HCT116 (cell line): Measurements from ENCODE around the gene OSBPL5. TPM values are rescaled to one million over a fixed set of nuclear protein-coding genes. Genes with fewer than 3 reads are reported as not detected.

Experiments used
- ATAC-seq: fragments of 200-7000 bp; cut with Tn5 transposase; 2 replicates; pipeline ENCODE4 v1.9.1; 2020; ENCODE audit warnings: mild to moderate bottlenecking, moderate library complexity
- BruUV-seq: library from RNA; stranded (reverse); fragments of 400-500 nt; replicated peaks from 2 replicates; lab custom pipeline; 2021; lab: Mats Ljungman, UMichigan
- CTCF ChIA-PET: fragments of 300-600 bp; sonication (Branson Sonifier 250); formaldehyde crosslinking; loops from one replicate; lab custom pipeline; 2021; ENCODE audit warnings: antibody characterized with exemption; lab: Charles Lee
- POLR2A ChIA-PET: fragments of 300-600, 350-600 bp; sonication (Branson Sonifier 250); formaldehyde crosslinking; loops from one replicate; lab custom pipeline; 2021; ENCODE audit warnings: antibody characterized with exemption; lab: Charles Lee
- RAD21 ChIA-PET, 2 experiments: fragments of 300-600 bp; sonication (Branson Sonifier 250); formaldehyde crosslinking; loops; one replicate each; lab custom pipeline; 2023; ENCODE audit warnings: low total read pairs in 2 of 2; ENCODE audit not compliant: uncharacterized antibody in 2 of 2, unreplicated experiment in 2 of 2, low non-redundant PET in 1 of 2; lab: Charles Lee
- DNase-seq: peaks from one replicate; pipeline ENCODE4 v3.0.0-alpha.2; 2010; ENCODE audit warnings: low read depth, low spot score
- H2AFZ ChIP-seq: fragments of 200-600 bp; shearing (Covaris generic), sonication (generic); 2 replicates; pipeline ENCODE4 v1.6.1; 2017; ENCODE audit warnings: low read depth, mixed run types, mixed read lengths, antibody characterized with exemption, low read length; ENCODE audit not compliant: poor library complexity, severe bottlenecking
- H3K27ac ChIP-seq: 2 replicates; pipeline ENCODE4 v1.5.1; 2012; ENCODE audit warnings: low read depth, low read length
- H3K27me3 ChIP-seq: fragments of 200-600 bp; sonication (generic); 2 replicates; pipeline ENCODE4 v1.6.1; 2016; ENCODE audit warnings: mixed run types, low read length, mixed read lengths; ENCODE audit not compliant: insufficient read depth
- H3K36me3 ChIP-seq, 2 experiments: fragments of 200-500 bp in 1 of 2; fragments of 200-600 bp in 1 of 2; sonication (Bioruptor generic) in 1 of 2; sonication (generic) in 1 of 2; 2 replicates each; pipeline versions ENCODE4 v1.5.1 to v1.6.1; 2014 to 2016; ENCODE audit warnings: low read length in 2 of 2, inconsistent platforms in 1 of 2, mixed read lengths in 1 of 2, mixed run types in 1 of 2; ENCODE audit not compliant: insufficient read depth in 2 of 2, control insufficient read depth in 1 of 2
- H3K4me1 ChIP-seq, 2 experiments: fragments of 200-600 bp in 1 of 2; sonication (generic) in 1 of 2; 2 replicates each; pipeline versions ENCODE4 v1.5.1 to v1.6.1; 2012 to 2017; ENCODE audit warnings: low read length in 2 of 2, inconsistent platforms in 1 of 2, mild to moderate bottlenecking in 1 of 2, mixed read lengths in 1 of 2, mixed run types in 1 of 2, moderate library complexity in 1 of 2; ENCODE audit not compliant: insufficient read depth in 2 of 2, control insufficient read depth in 1 of 2
- H3K4me2 ChIP-seq: fragments of 200-600 bp; sonication (generic); 2 replicates; pipeline ENCODE4 v1.6.1; 2017; ENCODE audit warnings: mixed run types, low read length, mixed read lengths
- H3K4me3 ChIP-seq, 2 experiments: fragments of 200-600 bp in 1 of 2; sonication (generic) in 1 of 2; replicated peaks in 1 of 2; 2 replicates each; pipeline ENCODE4 v1.5.1; 2011 to 2016; ENCODE audit warnings: low read length in 2 of 2, control low read depth in 1 of 2, low read depth in 1 of 2, mild to moderate bottlenecking in 1 of 2, mixed read lengths in 1 of 2, mixed run types in 1 of 2
- H3K79me2 ChIP-seq: fragments of 200-600 bp; sonication (generic); 2 replicates; pipeline ENCODE4 v1.6.1; 2017; ENCODE audit warnings: mild to moderate bottlenecking, mixed run types, low read length, moderate library complexity, mixed read lengths; ENCODE audit not compliant: insufficient read depth
- H3K9ac ChIP-seq: fragments of 200-600 bp; sonication (generic); 2 replicates; pipeline ENCODE4 v1.6.1; 2016; ENCODE audit warnings: low read length, mixed read lengths
- H3K9me2 ChIP-seq: fragments of 200-600 bp; sonication (generic), shearing (Covaris generic); 2 replicates; pipeline ENCODE4 v1.6.1; 2017; ENCODE audit warnings: mixed run types, mild to moderate bottlenecking, moderate library complexity; ENCODE audit not compliant: insufficient read depth
- H3K9me3 ChIP-seq, 2 experiments: fragments of 200-500 bp in 1 of 2; fragments of 200-600 bp in 1 of 2; sonication (Bioruptor generic) in 1 of 2; sonication (generic) in 1 of 2; 2 replicates each; pipeline ENCODE4 v1.6.1; 2014 to 2017; ENCODE audit warnings: low read length in 2 of 2, mixed read lengths in 2 of 2, inconsistent platforms in 1 of 2, low read depth in 1 of 2, mild to moderate bottlenecking in 1 of 2, mixed run types in 1 of 2, moderate library complexity in 1 of 2; ENCODE audit not compliant: control insufficient read depth in 1 of 2, insufficient read depth in 1 of 2
- H4K20me1 ChIP-seq: fragments of 200-600 bp; sonication (generic), shearing (Covaris generic); 2 replicates; pipeline ENCODE4 v1.6.1; 2017; ENCODE audit warnings: mixed run types, mild to moderate bottlenecking, moderate library complexity; ENCODE audit not compliant: insufficient read depth
- CBX3 ChIP-seq: IDR thresholded peaks from 2 replicates; pipeline ENCODE4 v1.6.1; 2012; ENCODE audit warnings: low read depth
- EZH2 ChIP-seq: fragments of 200-600 bp; sonication (generic); IDR thresholded peaks from 2 replicates; pipeline ENCODE4 v1.6.1; 2017; ENCODE audit warnings: antibody characterized with exemption, mixed run types
- FOSL1 ChIP-seq: IDR thresholded peaks from 2 replicates; pipeline ENCODE4 v1.6.1; 2012; ENCODE audit warnings: low read depth
- POLR2AphosphoS5 ChIP-seq: IDR thresholded peaks from 2 replicates; pipeline ENCODE4 v1.6.1; 2011; ENCODE audit warnings: mild to moderate bottlenecking, low read depth, low read length, moderate library complexity
- RAD21 ChIP-seq: IDR thresholded peaks from 2 replicates; pipeline ENCODE4 v1.6.1; 2012; ENCODE audit warnings: low read depth, mild to moderate bottlenecking
- SIN3A ChIP-seq: IDR thresholded peaks from 2 replicates; pipeline ENCODE4 v1.6.1; 2012; ENCODE audit warnings: low read depth
- TCF7L2 ChIP-seq: IDR thresholded peaks from 2 replicates; pipeline ENCODE4 v1.7.0; 2011; ENCODE audit warnings: borderline replicate concordance, inconsistent platforms; ENCODE audit not compliant: insufficient read depth, insufficient read length; ENCODE audit errors: extremely low read depth
- YY1 ChIP-seq: IDR thresholded peaks from 2 replicates; pipeline ENCODE4 v1.6.1; 2011; ENCODE audit warnings: low read length, low read depth, moderate library complexity, mild to moderate bottlenecking; ENCODE audit not compliant: insufficient replicate concordance; ENCODE audit errors: extremely low read depth
- intact Hi-C: fragments of 100-400 bp; cut with micrococcal nuclease; formaldehyde crosslinking; loops from 2 replicates; pipeline ENCODE4 v1.10.0; 2022
- total RNA-seq: library from RNA; stranded (reverse); gene quantifications from one replicate; pipeline ENCODE4 v1.2.1, GENCODE V29; 2021; ENCODE audit not compliant: unreplicated experiment
- TF ChIP-seq, protein P1 (sequence below), 3 experiments: fragments of 200-600 bp in 1 of 3; sonication (generic) in 1 of 3; IDR thresholded peaks in 2 of 3; conservative IDR thresholded peaks in 1 of 3; 2 replicates each; pipeline ENCODE4 v1.5.1; 2012 to 2017; ENCODE audit warnings: low read depth in 2 of 3, low read length in 2 of 3, antibody characterized with exemption in 1 of 3, borderline replicate concordance in 1 of 3, control low read depth in 1 of 3, mild to moderate bottlenecking in 1 of 3, mixed read lengths in 1 of 3, mixed run types in 1 of 3, moderate library complexity in 1 of 3; ENCODE audit not compliant: insufficient read depth in 1 of 3
- TF ChIP-seq, protein P2 (sequence below): IDR thresholded peaks from 2 replicates; pipeline ENCODE4 v1.6.1; 2011; ENCODE audit warnings: mild to moderate bottlenecking, low read length, moderate library complexity; ENCODE audit not compliant: insufficient replicate concordance; ENCODE audit errors: extremely low read depth
- TF ChIP-seq, protein P3 (sequence below): IDR thresholded peaks from 2 replicates; pipeline ENCODE4 v1.6.1; 2012; ENCODE audit warnings: low read depth

OSBPL5 gene
- total RNA-seq, 1 experiment from 2014 or later: 44.2 TPM

- Histone ChIP-seq H3K36me3 (no peaks in the 10 kb centered on the region), H2AFZ (no peak overlapping the region), H4K20me1 (no peaks in the 10 kb centered on the region), H3K4me3 (no peak overlapping the region), H3K27ac (no peak overlapping the region), H3K79me2 (peaks cover 32% of the 10 kb centered on the region; the same call in 1 of the 2 replicates), H3K4me2 (no peak overlapping the region), H3K9ac (no peak overlapping the region), H3K4me1 (peaks cover 21 to 32% of the 10 kb centered on the region in 2 experiments; a peak in 3 of 4 replicates), H3K9me2 (no peaks in the 10 kb centered on the region), H3K27me3 (no peaks in the 10 kb centered on the region), H3K9me3 (no peaks in the 10 kb centered on the region)
- intact Hi-C loops: no loop called here
- no peak for DNase-seq
- no TSS peak for BruUV-seq
- RAD21 ChIA-PET: no interaction called here
- TF ChIP-seq, protein P1, sequence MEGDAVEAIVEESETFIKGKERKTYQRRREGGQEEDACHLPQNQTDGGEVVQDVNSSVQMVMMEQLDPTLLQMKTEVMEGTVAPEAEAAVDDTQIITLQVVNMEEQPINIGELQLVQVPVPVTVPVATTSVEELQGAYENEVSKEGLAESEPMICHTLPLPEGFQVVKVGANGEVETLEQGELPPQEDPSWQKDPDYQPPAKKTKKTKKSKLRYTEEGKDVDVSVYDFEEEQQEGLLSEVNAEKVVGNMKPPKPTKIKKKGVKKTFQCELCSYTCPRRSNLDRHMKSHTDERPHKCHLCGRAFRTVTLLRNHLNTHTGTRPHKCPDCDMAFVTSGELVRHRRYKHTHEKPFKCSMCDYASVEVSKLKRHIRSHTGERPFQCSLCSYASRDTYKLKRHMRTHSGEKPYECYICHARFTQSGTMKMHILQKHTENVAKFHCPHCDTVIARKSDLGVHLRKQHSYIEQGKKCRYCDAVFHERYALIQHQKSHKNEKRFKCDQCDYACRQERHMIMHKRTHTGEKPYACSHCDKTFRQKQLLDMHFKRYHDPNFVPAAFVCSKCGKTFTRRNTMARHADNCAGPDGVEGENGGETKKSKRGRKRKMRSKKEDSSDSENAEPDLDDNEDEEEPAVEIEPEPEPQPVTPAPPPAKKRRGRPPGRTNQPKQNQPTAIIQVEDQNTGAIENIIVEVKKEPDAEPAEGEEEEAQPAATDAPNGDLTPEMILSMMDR (IDR thresholded peaks at IDR 0.05 in 2 of 3, conservative IDR thresholded peaks at IDR 0.05 in 1 of 3; ENCODE audit: borderline replicate concordance in 1 of 3, insufficient read depth in 1 of 3, low read depth in 2 of 3, low read length in 2 of 3): no peak
- TF ChIP-seq FOSL1: no peak
- no peak for TF ChIP-seq TCF7L2
- TF ChIP-seq CBX3: no peak
- TF ChIP-seq, protein P2, sequence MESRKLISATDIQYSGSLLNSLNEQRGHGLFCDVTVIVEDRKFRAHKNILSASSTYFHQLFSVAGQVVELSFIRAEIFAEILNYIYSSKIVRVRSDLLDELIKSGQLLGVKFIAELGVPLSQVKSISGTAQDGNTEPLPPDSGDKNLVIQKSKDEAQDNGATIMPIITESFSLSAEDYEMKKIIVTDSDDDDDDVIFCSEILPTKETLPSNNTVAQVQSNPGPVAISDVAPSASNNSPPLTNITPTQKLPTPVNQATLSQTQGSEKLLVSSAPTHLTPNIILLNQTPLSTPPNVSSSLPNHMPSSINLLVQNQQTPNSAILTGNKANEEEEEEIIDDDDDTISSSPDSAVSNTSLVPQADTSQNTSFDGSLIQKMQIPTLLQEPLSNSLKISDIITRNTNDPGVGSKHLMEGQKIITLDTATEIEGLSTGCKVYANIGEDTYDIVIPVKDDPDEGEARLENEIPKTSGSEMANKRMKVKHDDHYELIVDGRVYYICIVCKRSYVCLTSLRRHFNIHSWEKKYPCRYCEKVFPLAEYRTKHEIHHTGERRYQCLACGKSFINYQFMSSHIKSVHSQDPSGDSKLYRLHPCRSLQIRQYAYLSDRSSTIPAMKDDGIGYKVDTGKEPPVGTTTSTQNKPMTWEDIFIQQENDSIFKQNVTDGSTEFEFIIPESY: no peak
- TF ChIP-seq EZH2: no peak
- TF ChIP-seq YY1: no peak
- TF ChIP-seq SIN3A: no peak
- TF ChIP-seq POLR2AphosphoS5: no peak
- TF ChIP-seq RAD21: no peak
- TF ChIP-seq, protein P3, sequence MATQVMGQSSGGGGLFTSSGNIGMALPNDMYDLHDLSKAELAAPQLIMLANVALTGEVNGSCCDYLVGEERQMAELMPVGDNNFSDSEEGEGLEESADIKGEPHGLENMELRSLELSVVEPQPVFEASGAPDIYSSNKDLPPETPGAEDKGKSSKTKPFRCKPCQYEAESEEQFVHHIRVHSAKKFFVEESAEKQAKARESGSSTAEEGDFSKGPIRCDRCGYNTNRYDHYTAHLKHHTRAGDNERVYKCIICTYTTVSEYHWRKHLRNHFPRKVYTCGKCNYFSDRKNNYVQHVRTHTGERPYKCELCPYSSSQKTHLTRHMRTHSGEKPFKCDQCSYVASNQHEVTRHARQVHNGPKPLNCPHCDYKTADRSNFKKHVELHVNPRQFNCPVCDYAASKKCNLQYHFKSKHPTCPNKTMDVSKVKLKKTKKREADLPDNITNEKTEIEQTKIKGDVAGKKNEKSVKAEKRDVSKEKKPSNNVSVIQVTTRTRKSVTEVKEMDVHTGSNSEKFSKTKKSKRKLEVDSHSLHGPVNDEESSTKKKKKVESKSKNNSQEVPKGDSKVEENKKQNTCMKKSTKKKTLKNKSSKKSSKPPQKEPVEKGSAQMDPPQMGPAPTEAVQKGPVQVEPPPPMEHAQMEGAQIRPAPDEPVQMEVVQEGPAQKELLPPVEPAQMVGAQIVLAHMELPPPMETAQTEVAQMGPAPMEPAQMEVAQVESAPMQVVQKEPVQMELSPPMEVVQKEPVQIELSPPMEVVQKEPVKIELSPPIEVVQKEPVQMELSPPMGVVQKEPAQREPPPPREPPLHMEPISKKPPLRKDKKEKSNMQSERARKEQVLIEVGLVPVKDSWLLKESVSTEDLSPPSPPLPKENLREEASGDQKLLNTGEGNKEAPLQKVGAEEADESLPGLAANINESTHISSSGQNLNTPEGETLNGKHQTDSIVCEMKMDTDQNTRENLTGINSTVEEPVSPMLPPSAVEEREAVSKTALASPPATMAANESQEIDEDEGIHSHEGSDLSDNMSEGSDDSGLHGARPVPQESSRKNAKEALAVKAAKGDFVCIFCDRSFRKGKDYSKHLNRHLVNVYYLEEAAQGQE: no peak
- ATAC-seq: no peak
- CTCF ChIA-PET: no interaction called here
- POLR2A ChIA-PET: no interaction called here
Measured at GRCh38 chr11:3154001-3154599, 11.0 kb downstream of the OSBPL5 start.
